ENCODE results near the gene ASTN2. TPM values are rescaled to one million over a fixed set of nuclear protein-coding genes. Genes with fewer than 3 reads are reported as not detected.

Gene ASTN2
- total and polyA plus RNA-seq, 2 donors (not counting 3 experiments of a cell fraction or from before 2014, with no cell fraction given) = 1.0 to 1.9 TPM

DNA sequence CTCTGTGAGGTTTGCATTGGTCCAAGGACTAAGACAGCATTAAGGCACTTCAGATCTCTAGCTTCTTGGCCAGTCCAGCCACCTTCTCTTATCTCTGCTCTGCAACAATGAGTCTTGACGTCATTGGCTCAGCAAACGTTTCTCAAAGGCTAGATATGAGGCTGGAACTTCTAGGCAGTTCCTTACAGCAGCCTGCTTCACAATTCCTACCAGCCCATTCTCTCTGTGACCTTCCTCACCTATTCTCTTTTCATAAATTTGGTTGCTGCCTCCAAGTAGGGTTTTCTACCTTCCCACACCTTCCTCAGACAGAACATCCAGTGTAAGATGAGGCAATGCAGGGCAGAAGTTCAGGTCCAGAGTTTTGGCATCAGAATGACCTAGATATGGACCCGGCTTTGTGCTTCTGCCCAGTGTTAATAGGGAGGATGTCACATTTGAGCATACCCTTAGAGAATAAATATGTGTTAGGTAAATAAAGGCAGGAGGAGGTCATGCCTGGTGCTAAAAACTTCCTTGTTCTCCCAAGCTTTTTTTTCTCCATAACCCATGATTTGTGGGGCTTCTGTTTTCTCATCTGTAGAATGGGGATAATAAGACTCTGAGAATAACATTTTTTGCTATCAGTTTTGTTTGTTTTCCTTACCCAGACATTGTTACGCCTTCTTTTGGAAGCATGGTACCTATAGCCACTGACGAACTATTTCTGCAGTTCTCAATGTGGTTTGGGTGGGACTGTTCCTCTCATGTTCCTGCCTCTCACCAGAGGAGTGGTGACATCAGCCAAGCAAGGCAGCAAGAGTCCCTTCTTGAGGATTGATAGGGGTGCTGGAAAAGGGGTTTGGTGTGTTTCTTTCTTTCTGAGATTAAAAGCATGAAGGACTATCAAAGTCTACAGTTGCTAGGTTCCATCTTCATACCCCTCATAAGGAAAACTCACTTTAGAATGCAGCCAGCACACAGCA, 948.3 kb downstream of the ASTN2 start:
- H3K27me3 ChIP-seq (ENCODE audit: control insufficient read depth in 2 of 2, insufficient read depth in 2 of 2, low read length in 2 of 2) = no peaks in the 10 kb centered on the region
- POLR2A ChIA-PET = no interaction called here
- no peak overlapping the region for H2AFZ ChIP-seq (ENCODE audit: low read depth, low read length)
- no peaks in the 10 kb centered on the region for H3K9me3 ChIP-seq (replicated peaks; ENCODE audit: control insufficient read depth, insufficient read depth, low read length)
- FAIRE-seq (no peak), DNase-seq (ENCODE audit: low read depth, low spot score) (no peak)
- intact Hi-C loops (cut with micrococcal nuclease) = no loop called here
- H3K4me2 ChIP-seq (ENCODE audit: insufficient read depth, low read length) = no peak overlapping the region
- CTCF ChIA-PET = no interaction called here
- no peaks in the 10 kb centered on the region for H4K20me1 ChIP-seq (replicated peaks; ENCODE audit: control insufficient read depth, extremely low read depth, insufficient read depth, low read length)
- dilution Hi-C loops (cut with MboI; ENCODE audit: extremely low pct_ligation_motif_present, low sequenced_read_pairs) = no loop called here
- H3K79me2 ChIP-seq (ENCODE audit: control insufficient read depth, insufficient read depth, low read length) = no peaks in the 10 kb centered on the region
- no peak overlapping the region for H3K4me3 ChIP-seq (replicated peaks in 1 of 3; ENCODE audit: insufficient read depth in 1 of 3, low read depth in 1 of 3, low read length in 3 of 3)
- TF ChIP-seq FOS (IDR thresholded peaks at IDR 0.05; ENCODE audit: borderline replicate concordance, insufficient read depth, low read length) (no peak), MYC (IDR thresholded peaks at IDR 0.05; ENCODE audit: low read depth, low read length) (no peak), CTCF (IDR thresholded peaks at IDR 0.05; ENCODE audit: extremely low read depth in 1 of 2, insufficient read depth in 1 of 2, low read depth in 1 of 2, low read length in 2 of 2) (no peak), GATA2 (IDR thresholded peaks at IDR 0.05; ENCODE audit: insufficient read depth, insufficient read length, low read depth, low read length) (no peak), POLR2AphosphoS5 (IDR thresholded peaks at IDR 0.05; ENCODE audit: insufficient read depth, low read depth, low read length) (no peak), EZH2 (IDR thresholded peaks at IDR 0.05; ENCODE audit: borderline replicate concordance, low read depth, low read length, severe bottlenecking) (no peak), POLR2A (IDR thresholded peaks at IDR 0.05; ENCODE audit: low read depth, low read length) (no peak), JUN (IDR thresholded peaks at IDR 0.05; ENCODE audit: borderline replicate concordance, insufficient read depth, insufficient read length, low read depth) (no peak)
- TF ChIP-seq, protein P1, sequence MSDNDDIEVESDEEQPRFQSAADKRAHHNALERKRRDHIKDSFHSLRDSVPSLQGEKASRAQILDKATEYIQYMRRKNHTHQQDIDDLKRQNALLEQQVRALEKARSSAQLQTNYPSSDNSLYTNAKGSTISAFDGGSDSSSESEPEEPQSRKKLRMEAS (IDR thresholded peaks at IDR 0.05; ENCODE audit: insufficient read depth, insufficient read length) = no peak
- H3K9ac ChIP-seq (replicated peaks; ENCODE audit: extremely low read depth, insufficient read depth, low read length) = no peak overlapping the region
- BruUV-seq (replicated peaks) = no TSS peak
- no peaks in the 10 kb centered on the region for H3K9me1 ChIP-seq (replicated peaks; ENCODE audit: control insufficient read depth, extremely low read depth, insufficient read depth, low read length)
- no peaks in the 10 kb centered on the region for H3K4me1 ChIP-seq (ENCODE audit: control insufficient read depth, extremely low read depth, insufficient read depth, low read length)
- no peak overlapping the region for H3K27ac ChIP-seq (ENCODE audit: insufficient read depth, low read depth, low read length)
- no peaks in the 10 kb centered on the region for H3K36me3 ChIP-seq (ENCODE audit: control insufficient read depth in 2 of 2, extremely low read depth in 1 of 2, insufficient read depth in 2 of 2, low read length in 2 of 2)

Data from endothelial cell of umbilical vein (primary cell).